NK-92 (cell line): ENCODE measurements around the gene FNDC3B.
"Not testable (repeated sequence)": the region's sequence is repeated elsewhere in the genome, so short reads cannot be mapped to it uniquely, and the experiment has no call there.

Experiments
- DNase-seq: peaks from one replicate; lab custom pipeline; 2025; ENCODE audit not compliant: unreplicated experiment; lab: John Stamatoyannopoulos, UW

The FNDC3B gene

DNA sequence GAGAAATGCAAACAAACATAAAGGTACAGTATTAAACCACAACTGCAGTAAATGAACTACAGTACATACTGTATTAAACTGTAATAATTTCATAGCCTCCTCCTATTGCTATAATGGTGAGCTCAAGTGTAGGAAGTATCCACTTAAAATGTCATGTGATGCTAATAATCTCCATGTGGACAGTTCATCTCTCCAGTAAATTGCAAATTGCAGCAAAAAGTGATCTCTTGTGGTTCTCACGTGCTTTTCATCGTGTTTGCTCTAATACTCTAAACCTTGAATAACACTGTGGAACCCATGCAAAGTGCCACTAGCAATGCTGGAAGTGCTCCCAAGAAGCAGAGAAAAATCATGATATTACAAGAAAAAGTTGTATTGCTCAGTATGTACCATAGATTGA lies 9.2 kb upstream of the FNDC3B start:
- no peak for DNase-seq

DNA sequence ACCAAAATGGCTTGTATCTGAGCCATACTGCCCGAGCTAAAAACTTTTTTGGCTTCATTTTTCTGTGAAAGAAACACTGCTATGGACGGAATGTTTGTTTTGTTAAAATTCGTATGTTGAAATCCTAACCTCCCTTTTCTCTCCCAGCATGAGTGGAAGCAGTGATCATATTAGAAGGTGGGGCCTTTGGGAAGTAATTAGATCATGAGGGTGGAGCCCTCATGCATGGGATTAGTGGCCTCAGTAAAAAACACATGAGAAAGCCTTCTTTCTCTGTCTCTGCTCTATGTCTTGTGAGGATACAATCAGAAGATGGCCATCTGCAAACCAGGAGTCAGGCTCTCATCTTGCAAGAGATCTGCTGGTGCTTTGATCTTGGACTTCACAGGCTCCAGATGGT lies 7.4 kb upstream of the FNDC3B start:
- no peak for DNase-seq

DNA sequence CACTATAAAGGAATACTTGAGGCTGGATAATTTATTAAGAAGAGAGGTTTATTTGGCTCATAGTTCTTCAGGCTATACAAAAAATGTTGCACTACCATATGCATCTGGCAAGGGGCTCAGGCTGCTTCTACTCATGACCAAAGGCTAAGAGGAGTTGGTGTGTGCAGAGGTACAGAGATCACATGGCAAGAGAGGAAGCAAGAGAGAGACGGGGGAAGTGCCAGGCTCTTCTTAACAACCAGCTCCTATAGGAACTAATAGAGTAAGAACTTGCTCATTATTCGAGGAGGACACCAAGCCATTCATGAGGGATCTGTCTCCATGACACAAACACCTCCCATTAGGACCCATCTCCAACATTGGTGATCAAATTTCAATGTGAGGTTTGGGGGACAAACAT lies 6.0 kb upstream of the FNDC3B start:
- DNase-seq: no peak

DNA sequence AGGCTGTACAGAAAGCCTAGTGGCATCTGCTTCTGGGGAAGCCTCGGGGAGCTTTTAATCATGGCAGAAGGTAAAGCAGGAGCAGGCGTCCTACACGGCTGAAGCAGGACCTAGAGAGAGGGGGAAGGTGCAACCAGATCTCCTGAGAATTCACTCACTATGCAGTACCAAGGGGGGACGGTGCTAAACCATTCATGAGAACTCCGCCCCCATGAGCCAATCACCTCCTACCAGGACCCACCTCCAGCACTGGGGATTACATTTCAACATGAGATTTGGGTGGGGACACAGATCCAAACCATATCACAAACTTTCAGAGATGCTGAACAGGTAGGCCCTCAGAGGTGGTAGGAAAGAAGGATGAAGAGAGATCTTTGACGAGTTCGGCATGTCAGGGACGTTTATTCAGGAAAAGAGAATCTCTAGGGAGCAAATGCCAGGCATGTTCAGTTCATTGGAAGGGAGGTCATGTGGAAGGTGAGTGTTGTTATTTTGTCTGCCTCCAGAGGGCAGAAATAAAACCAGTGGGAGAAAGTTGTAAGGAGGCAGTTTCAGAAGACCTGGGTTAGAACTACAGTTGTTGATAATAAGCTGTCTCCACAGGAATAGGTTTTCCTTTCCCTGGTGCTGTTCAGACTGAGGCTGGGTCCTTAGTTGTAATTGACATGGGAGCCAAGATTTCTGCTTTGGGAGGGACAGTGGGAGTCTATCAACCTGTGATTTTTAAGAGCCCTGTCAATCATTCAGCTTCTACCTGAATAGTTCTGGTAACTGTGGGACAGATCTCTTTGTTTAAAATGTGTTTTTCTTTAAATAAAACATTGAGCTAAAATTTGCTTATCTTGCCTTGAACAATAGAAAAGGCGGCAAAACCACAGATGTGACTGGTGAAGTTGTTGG lies 4.3 kb upstream of the FNDC3B start:
- no peak for DNase-seq

DNA sequence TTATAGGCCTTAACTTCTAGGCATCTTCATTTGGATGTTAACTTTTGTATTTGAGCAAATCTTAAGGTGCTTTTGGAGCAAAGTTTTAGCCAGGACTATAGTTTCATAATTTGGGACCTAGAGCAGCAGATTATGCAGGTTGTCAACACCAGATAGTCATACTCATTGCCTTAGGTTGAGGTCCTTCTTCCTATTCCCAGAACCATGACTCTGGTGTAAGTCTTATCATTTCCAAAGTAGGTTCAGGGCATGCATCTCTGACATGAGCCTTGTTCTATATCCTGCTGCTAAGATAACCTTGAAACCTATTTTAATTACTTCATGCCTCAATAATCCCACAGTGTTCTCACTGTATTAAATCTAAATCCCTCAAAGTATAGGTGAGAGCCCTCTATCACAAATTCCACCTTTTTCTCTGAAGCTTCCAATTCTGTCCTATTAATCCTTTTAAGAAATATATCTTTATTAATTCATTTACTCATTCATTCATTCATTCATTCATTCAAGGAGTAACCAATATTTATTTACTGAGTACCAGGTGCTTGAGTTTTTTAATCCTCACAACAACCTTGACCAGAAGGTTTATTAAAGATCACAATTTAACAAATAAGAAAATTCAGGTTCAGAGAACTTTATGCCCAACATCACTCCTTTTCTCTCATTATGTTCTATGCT lies 2.7 kb upstream of the FNDC3B start:
- DNase-seq: no peak

DNA sequence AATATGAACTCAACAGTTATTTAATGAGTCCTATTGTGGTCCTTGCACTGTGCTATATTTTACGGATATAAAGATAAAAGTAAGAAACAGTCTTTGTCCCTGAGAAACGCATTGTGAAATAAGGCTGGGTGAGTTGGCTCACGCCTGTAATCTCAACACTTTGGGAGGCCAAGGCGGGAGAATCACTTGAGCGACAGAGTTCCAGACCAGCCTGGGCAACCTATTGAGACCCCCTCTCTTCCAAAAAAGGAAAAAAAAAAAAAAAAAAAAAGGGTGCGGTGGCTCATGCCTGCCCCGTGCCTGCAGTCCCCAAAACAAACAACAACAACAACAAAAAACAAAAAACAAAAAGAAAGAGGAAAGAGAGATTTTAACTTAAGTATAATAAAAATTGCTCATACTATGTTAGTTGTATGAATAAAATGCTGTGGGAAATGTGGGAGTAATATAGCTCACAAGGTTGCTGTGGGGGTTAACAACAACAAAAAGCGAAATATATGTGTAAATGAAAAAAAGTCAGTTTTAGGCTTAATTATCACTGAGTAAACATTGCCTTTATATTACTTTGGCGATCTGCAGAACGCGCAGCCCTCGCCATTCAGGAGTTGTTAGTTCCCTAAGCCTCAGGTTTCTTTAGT lies 461 bp upstream of the FNDC3B start:
- no peak for DNase-seq

DNA sequence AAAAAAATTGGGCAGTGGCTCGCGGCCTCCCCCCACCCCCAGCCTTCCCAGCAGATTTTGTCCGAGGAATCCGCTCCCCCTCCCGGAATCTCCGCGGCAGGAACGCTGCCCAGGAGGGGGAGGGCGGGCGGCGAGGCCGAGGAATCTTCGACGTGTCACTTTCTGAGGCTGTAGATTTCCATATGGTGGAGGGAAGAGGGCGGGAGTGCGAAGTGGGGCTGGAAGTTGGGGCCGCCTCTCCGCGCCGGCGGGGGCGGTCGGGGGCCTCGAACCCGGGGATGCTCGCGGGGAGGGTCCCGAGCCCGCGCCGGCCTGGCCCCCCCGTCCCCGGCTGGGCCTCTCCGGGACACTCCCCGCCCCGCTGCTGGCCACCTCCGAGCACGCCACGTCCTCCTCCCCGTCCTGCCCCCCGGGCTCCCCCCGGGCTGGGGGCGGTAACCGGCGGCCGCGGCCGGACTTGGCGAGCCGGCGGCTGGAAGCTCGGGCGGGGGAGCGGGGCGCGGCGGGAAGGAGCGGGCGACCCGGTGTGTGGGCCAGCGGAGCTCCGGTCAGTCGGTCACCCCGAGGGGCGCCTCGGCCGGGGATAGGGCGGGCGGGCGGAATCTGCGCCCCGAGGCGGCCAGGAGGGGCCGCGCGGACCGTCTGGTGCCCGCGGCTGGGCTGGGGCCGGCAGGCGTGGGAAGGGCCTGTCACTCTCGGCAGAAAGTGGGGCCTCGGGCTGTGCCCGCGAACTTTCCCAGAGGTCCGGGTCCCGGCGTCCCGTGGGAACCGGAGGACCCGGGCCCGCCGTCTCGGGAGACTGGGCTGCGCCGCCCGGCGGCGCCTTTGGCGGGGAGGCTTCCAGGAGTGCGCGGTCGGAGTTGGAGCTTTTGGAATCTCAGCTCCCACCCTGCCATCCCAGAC lies 951 bp downstream of the FNDC3B start:
- DNase-seq: no peak

DNA sequence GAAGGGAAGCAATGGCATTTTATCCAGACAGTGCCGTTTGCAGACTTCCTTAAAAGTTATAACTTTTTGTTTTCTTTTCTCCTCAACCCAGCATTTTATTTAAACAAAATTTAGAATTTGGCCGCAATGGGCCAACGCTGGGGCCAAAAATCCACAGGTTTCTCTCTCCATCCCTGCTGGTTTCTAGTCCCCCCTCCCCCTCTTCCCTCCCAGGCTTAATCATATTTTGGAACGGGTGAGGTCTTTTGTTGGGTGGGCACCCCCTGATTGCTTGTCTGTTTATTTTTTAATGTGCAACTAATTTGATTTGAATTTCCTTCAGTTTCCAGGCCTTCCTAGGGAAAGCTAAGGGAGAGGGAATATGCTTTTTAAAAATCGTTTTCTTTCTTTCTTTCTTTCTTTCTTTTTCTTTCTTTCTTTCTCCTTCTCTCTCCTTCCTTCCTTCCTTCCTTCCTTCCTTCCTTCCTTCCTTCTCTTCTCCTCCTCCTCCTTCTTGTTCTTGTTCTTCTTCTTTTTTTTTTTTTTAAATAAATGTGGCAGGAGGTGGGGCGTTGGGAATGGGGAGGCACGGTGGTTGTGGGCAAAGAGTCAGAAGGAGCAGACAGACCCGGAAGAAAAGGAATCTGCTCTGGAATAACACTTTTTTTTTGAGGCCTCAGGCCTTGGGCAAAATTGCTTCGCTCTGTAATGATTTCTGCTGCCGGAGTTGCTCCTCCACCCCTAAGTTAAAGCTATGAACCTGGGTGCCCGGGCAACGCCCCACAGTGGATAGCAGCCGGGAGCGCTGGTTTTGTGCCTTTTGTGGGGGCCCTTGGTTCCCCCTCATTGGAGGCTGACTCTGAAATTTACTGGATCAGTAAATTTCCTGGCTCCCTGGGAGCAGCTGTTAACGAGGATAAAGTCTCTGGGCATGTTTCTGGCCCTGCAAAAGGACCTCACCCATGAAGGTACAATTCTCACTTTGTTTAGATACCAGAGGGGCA lies 1.9 kb downstream of the FNDC3B start:
- no peak for DNase-seq

DNA sequence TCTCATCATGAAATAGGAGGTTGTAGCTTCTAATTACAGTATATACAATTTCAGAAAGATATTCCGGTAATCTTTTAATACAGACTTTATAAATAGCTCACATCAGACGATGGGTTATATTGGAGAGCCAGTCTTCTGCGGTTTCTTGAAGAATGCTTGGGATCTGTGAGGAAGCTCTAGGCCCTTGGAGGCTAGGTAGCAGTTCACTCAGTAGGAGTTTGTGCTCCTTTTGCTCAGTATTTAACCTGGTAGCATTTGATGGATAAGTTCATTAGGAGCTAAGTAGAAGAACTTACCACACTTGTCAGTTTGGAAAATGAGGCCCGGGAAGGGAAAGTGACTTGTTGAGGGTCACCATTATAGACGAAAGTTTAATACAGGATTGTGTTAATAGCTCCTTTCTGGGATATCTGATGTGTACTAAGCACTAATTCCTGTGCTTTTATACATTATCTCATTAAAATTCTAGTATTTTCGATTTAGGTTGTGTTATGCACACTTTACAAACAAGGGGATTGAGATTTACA lies 2.8 kb downstream of the FNDC3B start:
- DNase-seq: no peak

DNA sequence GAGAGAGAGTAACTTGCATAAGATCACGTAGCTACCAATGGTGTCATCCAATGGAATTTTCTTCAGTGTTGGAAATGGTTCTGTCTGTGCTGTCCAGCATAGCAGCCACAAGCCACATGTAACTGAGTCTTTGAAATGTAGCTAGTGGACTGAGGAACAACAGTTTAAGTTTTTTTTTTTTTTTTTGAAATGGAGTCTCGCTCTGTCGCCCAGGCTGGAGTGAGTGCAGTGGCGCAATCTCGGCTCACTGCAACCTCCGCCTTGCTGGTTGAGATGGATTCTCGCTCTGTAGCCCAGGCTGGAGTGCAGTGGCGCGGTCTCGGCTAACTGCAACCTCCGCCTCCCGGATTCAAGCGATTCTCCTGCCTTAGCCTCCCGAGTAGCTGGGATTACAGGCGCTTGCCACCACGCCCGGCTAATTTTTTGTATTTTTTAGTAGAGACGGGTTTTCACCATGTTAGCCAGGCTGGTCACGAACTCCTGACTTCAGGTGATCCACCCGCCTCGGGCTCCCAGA lies 3.3 kb downstream of the FNDC3B start:
- DNase-seq: not testable (repeated sequence)

DNA sequence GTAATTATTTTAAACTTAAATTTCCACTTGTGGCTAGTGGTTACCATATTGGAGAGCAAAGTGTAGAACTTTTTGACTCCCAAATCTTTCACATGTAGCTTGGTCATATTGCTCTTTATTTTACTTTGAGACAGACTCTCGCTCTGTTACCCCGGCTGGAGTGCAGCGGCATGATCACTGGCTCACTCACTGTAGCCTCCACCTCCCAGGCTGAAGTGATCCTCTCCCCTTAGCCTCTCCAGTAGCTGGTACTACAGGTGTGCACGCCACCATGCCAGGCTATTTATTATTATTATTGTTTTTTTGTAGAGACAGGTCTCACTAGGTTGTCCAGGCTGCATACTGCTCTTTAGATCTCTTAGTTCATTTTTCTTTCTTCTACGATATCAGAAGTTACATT lies 3.9 kb downstream of the FNDC3B start:
- no peak for DNase-seq

DNA sequence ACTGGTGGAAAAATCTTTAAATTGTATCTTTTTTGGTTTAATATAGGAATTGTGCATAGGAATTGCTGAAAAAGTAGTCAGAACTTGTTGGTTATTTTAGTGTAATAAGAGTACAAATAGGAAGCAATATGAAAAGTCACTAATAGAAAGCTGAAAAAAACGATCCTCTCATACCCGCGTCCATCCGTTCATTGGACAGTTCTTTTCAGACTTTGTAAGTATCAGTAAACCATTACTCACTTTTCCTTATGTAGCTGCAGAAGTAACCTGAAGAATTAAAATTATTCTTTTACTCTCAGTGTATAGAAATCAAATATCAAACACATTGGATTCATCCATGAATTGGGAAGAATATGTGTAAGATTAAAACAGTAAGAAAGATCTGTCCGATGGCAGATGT lies 4.4 kb downstream of the FNDC3B start:
- no peak for DNase-seq

DNA sequence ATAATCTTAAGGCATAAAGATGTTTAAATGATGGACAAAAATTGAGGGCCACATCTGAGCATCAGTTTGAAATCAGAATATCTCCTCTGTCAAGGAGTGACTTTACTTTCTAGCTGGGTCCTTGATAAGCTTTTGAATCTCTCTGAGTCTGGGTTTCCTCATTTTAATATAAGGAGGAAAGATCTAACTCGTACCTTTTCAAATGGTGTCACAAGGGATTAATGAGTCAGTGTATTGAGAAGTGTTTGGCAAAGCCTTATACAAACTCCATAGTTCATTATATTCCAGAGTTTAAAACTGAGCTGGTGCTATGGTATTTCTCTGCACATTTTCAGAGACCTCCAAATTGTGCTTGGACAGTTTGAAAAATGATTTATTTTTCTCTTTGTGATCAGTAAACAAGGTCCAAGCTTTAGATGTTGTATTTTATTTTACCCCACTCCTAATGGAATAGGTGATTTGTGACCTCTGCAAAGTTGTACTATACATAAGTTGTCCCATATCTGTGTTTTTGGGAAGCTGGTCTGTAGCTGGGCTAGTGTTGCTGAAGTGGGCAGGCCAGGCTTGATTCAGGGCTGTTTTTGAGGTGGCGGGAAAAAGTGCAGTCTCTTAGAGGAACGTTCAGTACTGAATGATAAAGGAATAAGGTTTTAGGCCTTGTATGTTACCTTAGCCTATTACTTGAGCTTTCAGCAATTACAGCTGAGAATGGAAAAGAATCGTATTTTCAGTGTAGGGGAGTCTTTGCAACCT lies 5.6 kb downstream of the FNDC3B start:
- DNase-seq: no peak

DNA sequence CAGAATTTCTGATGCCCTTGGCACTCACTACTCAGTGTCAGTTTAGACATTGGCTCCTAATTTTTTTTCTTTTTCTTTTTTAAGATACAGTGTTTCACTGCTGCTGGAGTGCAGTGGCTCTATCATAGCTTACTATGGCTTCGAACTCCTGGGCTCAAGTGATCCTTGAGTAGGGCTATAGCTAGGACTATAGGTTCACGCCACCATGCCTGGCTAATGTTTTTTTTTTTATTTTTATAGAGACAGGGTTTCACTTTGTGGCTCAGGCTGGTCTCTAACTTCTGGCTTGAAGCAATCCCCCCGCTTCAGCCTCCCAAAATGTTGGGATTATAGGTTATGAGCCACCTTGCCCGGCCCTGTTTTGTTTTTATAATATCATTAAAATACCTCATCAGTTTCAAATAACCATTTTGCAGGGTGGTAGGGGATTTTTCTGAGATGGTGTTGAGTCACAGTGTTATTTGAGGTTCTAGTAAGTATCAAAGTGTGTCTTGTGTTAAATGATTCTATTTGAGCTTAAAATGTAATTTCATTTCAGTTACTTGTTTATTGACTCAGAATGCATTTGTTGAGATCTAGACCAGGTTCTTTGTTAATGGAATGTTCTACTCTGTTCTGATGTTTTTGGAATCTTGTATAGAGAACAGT lies 7.0 kb downstream of the FNDC3B start:
- no peak for DNase-seq

DNA sequence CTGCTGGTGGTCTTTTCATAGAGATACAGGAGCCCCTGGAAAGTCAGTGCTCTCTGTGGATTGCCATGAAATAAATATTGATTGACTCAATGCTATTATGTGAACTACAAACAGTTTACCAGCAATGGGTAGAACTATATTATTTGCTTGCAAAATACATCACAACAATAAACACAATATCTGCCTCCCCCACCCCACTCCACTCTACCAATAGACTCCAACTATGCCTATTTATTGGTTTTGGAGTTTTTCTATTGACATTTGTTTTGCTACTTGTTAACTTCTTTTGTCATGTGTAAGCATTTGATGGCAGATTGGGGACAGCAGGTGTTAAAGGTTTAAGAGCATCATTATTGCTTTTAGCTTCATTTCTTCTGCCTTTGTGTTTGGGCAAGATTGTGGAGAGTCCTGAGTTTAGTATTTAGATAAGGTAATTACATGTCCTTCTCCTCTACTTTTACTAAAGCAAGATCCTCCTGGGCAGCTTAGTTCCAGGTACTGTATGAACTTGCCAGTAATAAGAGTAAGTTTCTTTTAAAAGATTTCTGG lies 8.3 kb downstream of the FNDC3B start:
- no peak for DNase-seq

DNA sequence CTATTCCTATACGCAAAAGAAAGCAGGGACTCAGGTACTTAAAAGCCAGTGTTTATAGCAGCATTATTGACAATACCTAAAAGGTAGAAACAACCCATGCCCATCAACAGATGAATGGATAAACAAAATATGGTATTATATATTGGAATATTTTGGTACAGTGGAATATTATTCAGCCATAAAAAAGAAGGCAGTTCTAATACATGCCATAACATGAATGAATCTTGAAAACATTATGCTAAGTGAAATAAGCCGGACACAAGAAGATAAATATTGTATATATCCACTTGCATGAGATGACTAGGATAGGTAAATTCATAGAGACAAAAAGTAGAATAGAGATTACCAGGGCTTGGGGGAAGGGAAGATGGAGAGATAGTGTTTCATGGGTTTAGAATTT lies 9.2 kb downstream of the FNDC3B start:
- DNase-seq: no peak

DNA sequence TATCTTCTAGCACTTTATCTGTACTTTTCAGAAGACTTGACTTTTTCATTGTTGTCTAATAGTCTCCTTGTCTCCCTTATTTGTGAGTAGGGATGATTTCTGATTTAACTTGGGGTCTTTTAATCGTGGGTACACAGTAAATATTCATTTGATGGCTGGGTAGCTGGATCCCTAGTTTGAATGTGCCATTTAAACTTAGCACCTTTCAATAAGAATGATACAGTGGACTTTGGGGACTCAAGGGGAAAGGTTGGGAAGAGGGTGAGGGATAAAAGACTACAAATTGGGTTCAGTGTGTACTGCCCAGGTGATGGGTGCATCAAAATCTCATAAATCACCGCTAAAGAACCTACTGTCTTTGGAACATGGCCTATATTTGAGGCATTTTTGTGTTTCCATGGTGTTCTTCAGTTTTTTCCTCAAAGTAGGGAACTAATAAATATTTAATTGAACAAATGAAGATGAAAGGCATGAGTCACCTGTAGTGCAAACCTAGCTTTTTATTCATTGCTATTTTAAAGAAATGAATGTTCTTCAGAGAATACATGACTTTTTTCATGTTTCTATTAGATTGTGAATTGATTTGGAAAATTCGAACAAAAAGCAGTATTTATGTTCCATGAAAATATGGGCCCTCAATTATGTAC lies 12.1 kb downstream of the FNDC3B start:
- DNase-seq: no peak
